GM10248 (cell line): ENCODE results near the gene RASSF3.
"Not testable (repeated sequence)": the region's sequence is repeated elsewhere in the genome, so short reads cannot be mapped to it uniquely, and the experiment has no call there.

Source experiments
- CTCF ChIA-PET: fragments of 300-600 bp; sonication (Branson Sonifier 250); formaldehyde crosslinking; extraction: SDS; loops from one replicate; lab custom pipeline; 2021; ENCODE audit warnings: antibody characterized with exemption; lab: Yijun Ruan, JAX
- POLR2A ChIA-PET: fragments of 350-650 bp; sonication (Branson Sonifier 250); formaldehyde crosslinking; extraction: SDS; loops from one replicate; lab custom pipeline; 2020; ENCODE audit warnings: antibody characterized with exemption; lab: Yijun Ruan, JAX
- DNase-seq: peaks from one replicate; pipeline ENCODE4 v3.0.0; 2012; ENCODE audit errors: extremely low spot score
- TF ChIP-seq, protein P1 (sequence below): IDR thresholded peaks from 2 replicates; pipeline ENCODE4 v1.5.1; 2012; ENCODE audit warnings: mild to moderate bottlenecking, low read depth; ENCODE audit errors: extremely low read depth, missing control alignments, control extremely low read depth

Gene RASSF3

DNA sequence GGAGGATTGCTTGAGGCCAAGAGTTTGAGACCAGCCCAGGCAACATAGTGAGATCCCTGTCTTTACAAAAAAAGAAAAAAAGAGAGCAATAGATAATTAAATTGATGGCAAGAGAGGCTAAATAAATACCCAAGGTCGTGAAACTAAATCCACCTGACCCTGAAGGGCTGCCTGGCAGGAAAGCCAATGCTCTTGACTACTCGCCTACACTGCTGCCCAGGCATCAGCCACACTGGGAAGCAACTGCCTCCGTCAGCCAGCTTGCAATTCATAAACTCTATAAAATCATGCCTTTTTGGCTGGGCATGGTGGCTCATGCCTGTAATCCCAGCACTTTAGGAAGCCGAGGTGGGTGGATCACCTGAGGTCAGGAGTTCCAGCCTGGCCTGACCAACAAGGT is 31.7 kb upstream of the RASSF3 start:
- ChIA-PET POLR2A (no interaction called here), CTCF (interaction anchor here (1.1 kb wide), 2 partner anchors 19 to 29 kb away, joined by 4 read pairs; no protein-coding TSS in a partner anchor)
- no peak for DNase-seq
- TF ChIP-seq, protein P1, sequence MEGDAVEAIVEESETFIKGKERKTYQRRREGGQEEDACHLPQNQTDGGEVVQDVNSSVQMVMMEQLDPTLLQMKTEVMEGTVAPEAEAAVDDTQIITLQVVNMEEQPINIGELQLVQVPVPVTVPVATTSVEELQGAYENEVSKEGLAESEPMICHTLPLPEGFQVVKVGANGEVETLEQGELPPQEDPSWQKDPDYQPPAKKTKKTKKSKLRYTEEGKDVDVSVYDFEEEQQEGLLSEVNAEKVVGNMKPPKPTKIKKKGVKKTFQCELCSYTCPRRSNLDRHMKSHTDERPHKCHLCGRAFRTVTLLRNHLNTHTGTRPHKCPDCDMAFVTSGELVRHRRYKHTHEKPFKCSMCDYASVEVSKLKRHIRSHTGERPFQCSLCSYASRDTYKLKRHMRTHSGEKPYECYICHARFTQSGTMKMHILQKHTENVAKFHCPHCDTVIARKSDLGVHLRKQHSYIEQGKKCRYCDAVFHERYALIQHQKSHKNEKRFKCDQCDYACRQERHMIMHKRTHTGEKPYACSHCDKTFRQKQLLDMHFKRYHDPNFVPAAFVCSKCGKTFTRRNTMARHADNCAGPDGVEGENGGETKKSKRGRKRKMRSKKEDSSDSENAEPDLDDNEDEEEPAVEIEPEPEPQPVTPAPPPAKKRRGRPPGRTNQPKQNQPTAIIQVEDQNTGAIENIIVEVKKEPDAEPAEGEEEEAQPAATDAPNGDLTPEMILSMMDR = no peak

DNA sequence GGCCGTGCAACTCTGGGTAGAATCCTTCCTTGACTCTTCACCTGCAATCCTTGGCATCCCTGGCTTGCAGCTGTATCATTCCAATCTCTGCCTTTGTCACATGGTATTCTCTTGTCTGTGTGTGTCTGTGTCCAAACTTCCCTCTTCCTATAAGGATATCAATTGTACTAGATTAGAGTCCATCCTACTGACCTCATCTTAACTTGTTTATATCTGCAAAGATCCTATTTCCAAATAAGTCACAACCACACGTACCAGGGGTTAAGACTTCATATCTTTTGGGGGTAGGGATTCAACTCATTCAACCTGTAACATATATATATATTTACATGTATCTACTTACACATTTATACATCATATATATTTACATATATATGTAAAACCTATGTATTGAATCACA is 29.6 kb upstream of the RASSF3 start:
- POLR2A ChIA-PET = no interaction called here
- TF ChIP-seq, protein P1 = no peak
- no peak for DNase-seq
- CTCF ChIA-PET = no interaction called here

DNA sequence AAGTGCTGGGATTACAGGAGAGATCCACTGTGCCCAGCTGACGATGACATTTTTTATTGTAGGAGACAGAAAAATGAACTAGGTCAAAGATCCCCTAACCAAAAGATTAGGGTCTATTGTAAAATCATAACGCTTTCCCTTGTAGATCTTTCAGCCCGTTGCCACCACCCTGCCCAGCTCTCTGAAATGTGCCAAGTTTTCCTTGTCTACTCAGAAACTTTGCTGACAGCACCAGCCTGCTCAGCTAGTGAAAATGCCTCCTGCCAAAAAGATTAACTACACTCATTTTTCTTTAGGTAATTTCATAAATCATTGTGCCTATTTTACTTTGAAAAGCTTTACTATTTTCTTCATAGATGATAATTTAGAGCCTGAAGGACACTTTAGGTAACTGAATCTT is 28.2 kb upstream of the RASSF3 start:
- TF ChIP-seq, protein P1 = no peak
- no peak for DNase-seq
- POLR2A ChIA-PET = no interaction called here
- CTCF ChIA-PET = interaction anchor here (1.0 to 3.0 kb wide), 4 partner anchors 12 to 32 kb away, joined by 3 to 14 read pairs (median 4); no protein-coding TSS in a partner anchor

DNA sequence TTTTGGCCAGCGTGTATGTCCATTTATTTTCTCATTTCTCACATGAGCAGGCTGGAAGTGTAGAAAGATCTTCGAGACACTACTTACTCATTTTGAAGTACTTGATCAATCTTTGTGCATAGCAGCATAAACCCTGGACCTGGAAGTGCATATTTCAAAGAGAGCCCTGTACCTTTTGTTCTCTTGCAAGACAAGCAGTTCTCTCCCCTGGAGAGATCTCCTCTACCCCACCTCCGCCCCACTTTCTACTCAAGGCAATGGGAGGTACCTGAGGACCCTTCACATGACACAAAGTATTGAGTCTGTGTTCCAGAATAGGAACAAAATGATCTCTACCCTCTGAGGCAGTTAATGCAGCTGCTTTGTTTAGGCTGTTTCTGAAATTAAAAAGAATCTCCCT is 27.4 kb upstream of the RASSF3 start:
- no peak for DNase-seq
- CTCF ChIA-PET = interaction anchor here (1.0 to 3.0 kb wide), 5 partner anchors 8 to 59 kb away, joined by 3 to 14 read pairs (median 5); no protein-coding TSS in a partner anchor
- POLR2A ChIA-PET = no interaction called here
- TF ChIP-seq, protein P1 = no peak

DNA sequence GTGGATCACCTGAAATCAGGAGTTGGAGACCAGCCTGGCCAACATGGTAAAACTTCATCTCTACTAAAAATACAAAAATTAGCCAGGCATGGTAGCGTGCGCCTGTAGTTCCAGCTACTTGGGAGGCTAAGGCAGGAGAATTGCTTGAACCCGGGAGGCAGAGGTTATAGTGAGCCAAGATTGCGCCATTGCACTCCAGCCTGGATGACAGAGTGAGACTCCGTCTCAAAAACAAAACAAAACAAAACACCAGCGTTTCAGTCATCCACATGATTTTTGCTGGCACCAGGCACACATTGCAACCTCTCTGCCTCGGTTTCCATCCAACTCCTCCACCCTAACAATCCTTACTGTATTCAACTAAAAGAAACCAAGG is 26.9 kb upstream of the RASSF3 start:
- POLR2A ChIA-PET, DNase-seq: not testable (repeated sequence)
- CTCF ChIA-PET = interaction anchor here (0.9 to 3.0 kb wide), 8 partner anchors 9 to 153 kb away, joined by 3 to 14 read pairs (median 4); no protein-coding TSS in a partner anchor

DNA sequence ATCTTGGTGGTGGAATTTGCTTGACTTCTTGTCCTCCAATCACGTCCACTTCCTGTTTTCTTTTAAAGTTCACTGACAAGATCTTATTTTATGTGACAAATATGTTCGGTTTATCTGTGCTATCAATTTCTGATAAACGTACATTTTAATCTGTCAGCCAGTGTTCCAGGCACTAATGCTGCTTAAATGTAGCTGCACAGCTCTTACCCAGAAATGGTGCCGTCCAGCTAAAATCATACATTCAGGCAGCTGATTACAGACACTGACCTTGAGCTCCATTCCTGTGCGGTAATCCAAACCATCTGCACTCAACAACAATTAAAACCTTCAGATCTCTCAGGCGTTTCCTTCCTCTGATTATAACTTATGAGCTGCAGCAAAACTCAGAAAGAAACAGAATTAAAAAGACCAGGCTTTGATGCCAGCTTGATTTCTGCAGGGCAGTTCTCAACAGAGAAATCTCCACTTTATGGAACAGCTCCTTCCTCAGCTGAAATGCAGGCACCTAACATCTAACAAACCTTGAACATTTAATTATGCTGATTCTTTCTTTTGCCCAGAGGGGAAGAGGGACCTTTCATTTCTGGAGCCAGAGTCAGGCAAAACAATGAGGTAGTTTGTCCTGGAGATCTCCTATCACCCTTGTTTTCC is 26.4 kb upstream of the RASSF3 start:
- CTCF ChIA-PET = interaction anchor here (0.9 to 3.0 kb wide), 7 partner anchors 9 to 153 kb away, joined by 3 to 14 read pairs (median 4); no protein-coding TSS in a partner anchor
- no peak for DNase-seq
- POLR2A ChIA-PET = no interaction called here

More for the DNA sequence above, 26.4 kb upstream of the RASSF3 start:
- TF ChIP-seq, protein P1 = no peak
